Stimulated activated CD4-positive, alpha-beta T cell treated with anti-CD3 and anti-CD28 coated beads, Interleukin-1b, Interleukin-23, amount 100 ng/mL, for 4 hours (primary cell): ENCODE results near the gene STXBP3.
A peak's percentile ranks its signal among the peaks of the same experiment; 100 is the strongest.
"Not testable (repeated sequence)": the region's sequence is repeated elsewhere in the genome, so short reads cannot be mapped to it uniquely, and the experiment has no call there.

Experiments
- DNase-seq, 2 donors: peaks; one replicate each; pipeline ENCODE4 v3.0.0-alpha.2; 2020; ENCODE audit warnings: low read depth in 2 of 2

Gene STXBP3, protein sequence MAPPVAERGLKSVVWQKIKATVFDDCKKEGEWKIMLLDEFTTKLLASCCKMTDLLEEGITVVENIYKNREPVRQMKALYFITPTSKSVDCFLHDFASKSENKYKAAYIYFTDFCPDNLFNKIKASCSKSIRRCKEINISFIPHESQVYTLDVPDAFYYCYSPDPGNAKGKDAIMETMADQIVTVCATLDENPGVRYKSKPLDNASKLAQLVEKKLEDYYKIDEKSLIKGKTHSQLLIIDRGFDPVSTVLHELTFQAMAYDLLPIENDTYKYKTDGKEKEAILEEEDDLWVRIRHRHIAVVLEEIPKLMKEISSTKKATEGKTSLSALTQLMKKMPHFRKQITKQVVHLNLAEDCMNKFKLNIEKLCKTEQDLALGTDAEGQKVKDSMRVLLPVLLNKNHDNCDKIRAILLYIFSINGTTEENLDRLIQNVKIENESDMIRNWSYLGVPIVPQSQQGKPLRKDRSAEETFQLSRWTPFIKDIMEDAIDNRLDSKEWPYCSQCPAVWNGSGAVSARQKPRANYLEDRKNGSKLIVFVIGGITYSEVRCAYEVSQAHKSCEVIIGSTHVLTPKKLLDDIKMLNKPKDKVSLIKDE

DNA sequence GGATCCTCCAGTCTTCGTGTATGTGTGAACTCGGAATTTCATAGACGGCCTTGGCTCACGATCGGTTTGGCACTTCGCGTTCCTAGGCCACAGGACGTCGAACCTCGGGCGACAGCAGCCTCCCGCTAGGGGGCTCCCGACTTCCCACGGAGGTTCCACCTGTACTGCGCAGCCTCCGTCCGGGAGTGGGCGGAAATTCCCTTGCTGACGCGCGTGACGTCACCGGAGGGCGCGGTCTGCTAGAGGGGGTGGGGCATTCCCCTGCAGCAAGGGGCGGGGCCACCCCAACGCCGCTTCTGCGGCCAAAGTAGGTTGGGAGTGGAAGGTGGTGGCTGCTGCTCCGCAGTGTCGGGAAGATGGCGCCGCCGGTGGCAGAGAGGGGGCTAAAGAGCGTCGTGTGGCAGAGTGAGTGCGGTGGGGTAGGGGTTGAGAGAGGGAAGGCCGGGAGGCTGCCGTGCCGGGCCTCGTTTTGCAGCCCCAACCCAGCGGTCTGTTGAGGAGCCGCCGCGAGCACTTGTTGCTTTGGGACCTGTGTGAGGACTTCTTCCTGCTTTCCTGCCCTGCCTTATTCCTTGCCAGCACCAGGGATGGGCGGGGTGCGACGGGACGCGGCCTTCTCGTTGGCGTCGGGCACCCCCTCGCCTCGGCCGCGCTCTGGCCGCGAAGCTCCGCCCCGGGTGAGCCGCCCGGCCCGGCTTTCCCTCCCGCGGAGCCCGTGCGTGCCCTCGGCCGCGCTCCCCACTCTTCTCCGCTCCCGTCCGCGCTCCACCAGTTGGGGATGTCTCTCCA is at the start of gene STXBP3:
STXBP3 (plus strand) TSS at position 293 of the 789 bp plus-strand sequence; CDS start at position 357, 64 bp downstream.
- peak; percentile 100 for DNase-seq

DNA sequence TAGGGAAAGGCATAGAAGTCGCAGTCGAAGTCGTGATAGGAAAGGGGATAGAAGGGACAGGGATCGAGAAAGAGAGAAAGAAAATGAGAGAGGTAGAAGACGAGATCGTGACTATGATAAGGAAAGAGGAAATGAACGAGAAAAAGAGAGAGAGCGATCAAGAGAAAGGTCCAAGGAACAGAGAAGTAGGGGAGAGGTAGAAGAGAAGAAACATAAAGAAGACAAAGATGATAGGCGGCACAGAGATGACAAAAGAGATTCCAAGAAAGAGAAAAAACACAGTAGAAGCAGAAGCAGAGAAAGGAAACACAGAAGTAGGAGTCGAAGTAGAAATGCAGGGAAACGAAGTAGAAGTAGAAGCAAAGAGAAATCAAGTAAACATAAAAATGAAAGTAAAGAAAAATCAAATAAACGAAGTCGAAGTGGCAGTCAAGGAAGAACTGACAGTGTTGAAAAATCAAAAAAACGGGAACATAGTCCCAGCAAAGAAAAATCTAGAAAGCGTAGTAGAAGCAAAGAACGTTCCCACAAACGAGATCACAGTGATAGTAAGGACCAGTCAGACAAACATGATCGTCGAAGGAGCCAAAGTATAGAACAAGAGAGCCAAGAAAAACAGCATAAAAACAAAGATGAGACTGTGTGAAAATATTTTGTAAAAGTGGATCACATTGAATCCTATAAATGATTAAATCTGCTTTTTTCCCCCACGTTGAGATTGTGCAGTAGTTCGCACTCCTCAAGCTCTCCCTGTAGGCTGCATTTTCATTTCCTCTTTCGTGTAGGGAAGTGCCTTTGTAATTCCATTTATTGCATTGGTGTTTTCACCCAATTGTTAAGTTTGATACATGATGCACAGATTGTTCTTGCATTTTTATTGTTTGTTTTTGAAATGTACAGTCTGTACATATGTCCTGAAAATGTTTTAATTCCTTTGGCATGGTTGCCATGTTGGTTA is 46.8 kb upstream of the STXBP3 start:
- no peak for DNase-seq

GRCh38 chr1:108701176-108701849 is 45.2 kb upstream of the STXBP3 start:
- no peak for DNase-seq

DNA sequence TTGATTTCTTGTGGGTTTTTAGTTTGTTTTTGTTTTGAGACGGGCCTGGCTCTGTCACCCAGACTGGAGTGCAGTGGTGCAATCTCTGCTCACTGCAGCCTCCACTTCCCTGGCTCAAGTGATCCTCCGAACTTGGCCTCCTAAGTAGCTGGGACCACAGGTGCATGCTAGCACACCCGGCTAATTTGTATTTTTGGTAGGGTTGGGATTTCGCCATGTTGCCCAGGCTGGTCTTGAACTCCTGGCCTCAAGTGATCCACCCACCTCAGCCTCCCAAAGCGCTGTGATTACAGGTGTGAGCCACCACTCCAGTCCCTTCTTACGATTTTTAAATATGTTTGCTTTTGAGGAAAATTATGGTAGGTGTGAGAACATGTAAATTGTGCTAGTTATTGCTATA is 44.4 kb upstream of the STXBP3 start:
- not testable (repeated sequence) for DNase-seq

DNA sequence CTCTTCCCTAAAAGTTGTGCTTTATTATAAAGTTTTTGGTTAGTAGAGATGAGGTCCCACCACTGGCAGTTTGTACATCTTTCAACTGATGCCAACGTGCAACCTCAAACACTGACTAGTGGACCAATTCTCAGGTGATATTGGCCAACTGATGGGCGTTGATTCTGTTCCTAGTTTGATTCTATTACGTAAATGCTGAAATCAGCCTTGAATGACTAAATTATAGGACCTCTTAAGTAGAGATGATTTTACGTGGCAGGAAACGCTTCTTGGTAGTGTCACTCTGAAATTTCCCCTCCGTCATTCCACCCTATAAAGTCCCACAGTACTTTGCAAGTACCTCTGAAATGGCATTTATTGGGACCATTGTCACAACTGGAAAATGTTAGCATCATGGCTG is 42.5 kb upstream of the STXBP3 start:
- DNase-seq: no peak

DNA sequence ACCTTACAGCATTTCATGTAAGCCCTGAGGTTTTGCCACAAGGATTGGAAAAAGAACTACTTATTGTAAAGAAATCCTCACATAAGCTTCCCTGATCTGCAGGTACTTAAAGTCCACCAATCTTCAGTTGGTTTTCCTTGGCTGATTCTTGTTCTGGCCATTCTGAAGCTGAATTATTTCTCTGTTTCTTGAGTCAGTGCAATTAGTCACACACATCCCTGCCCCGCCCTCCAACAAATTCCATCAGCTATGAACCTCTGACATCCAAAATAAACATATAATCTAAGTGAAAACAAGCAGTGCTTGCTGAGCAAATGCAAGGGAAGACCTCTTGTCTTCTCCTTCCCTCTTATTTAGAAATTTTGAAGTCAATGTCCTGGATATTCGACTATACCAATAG is 42.0 kb upstream of the STXBP3 start:
- no peak for DNase-seq

- no peak for DNase-seq
Measured at GRCh38 chr1:108706643-108707042, 39.8 kb upstream of the STXBP3 start.

DNA sequence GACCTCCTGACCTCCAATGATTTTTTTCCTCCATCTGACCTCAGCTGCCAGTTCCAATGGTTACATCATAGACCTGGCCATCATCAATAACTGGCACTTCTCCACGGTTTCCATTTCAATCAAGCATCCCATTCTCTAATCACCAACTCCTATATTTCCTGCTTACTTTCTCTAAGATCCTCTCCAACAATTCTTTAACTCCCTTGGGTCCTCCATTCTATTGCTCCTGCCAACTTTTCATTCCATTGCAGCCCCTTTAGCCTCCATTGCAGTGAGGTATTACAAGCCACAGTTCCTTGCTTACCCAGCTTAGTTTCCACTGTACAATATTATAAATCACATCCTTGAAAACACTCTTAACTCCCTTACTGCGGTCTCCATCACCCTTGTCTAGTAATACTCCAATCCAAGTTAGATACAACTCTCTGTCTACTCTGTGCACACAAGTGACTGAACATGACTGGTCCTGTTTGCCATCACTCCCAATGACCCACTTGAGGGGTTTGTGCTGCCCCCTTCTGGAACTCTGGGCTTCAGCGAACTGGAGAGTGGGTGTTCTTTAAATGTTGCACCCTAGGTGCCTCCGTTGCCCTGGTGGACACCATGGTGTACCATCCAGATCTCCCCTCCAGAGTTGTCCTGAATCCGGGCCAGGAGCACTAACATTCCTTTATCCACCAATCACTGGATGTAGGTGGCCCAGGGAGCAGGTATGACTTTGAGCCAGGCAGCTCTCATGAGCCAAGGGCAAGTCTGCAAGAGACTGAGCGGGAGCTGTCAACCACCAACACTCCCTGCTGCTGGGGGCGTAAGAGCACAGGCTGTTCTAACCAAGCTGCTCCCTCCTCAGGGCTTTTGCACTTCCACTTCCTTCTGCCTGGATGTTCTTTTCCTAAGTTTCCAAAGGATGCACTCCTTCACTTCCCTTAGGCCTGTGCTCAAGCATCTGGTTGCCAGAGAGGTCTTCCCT is 37.5 kb upstream of the STXBP3 start:
- DNase-seq: peak; percentile 34 to 38

- no peak for DNase-seq
Measured at GRCh38 chr1:108712606-108713150, 33.8 kb upstream of the STXBP3 start, which contains the start of gene FNDC7. Gene FNDC7, plus strand, starts transcription at chr1:108712908. Its CDS starts 26 bp downstream, at chr1:108712934.

DNA sequence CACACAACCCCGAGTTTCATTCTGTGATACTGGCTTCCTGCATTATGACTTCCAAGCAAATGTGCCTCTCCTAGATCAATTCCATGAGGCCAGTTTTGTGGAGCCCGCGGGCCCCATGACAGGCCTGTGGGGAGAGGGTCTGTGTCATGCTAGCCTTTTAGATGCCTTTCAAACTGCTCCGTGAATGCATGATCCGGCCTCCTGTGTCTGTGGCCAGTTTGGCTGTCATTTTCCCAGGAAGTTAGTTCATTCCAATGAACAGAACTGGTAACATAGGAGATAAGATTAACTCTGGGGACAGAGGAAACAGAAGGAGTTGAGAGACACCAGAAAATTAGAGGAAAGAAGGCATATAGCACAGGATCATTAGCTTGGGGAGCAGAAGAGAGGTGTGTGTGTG is 30.5 kb upstream of the STXBP3 start:
- no peak for DNase-seq

GRCh38 chr1:108716437-108717230 is 29.8 kb upstream of the STXBP3 start:
- no peak for DNase-seq

- DNase-seq: no peak
Measured at GRCh38 chr1:108717774-108718316, 28.6 kb upstream of the STXBP3 start.

- DNase-seq: no peak
Measured at GRCh38 chr1:108718927-108719655, 27.4 kb upstream of the STXBP3 start.

GRCh38 chr1:108719656-108720435 is 26.6 kb upstream of the STXBP3 start:
- DNase-seq: no peak

GRCh38 chr1:108722292-108722691 is 24.2 kb upstream of the STXBP3 start:
- no peak for DNase-seq

- DNase-seq: no peak
Measured at GRCh38 chr1:108725906-108726305, 20.6 kb upstream of the STXBP3 start.
